SU-DHL-6 (cell line): ENCODE data around the gene ZNF418.

Experiments used
- H2AFZ ChIP-seq: fragments of 200-600 bp; sonication (generic); 2 replicates; pipeline ENCODE4 v1.6.1; 2014; ENCODE audit warnings: low read depth, mild to moderate bottlenecking, moderate library complexity, mixed read lengths, antibody characterized with exemption, low read length; ENCODE audit not compliant: severe bottlenecking
- H3F3A ChIP-seq: fragments of 200-600 bp; shearing (Covaris generic); 2 replicates; pipeline ENCODE4 v1.6.0; 2016; ENCODE audit warnings: antibody characterized with exemption, mild to moderate bottlenecking; ENCODE audit not compliant: insufficient read depth
- H3K27ac ChIP-seq: fragments of 200-600 bp; sonication (generic); 2 replicates; pipeline ENCODE4 v1.5.1; 2016; ENCODE audit warnings: low read depth, mild to moderate bottlenecking, low read length, moderate library complexity, mixed read lengths
- H3K27me3 ChIP-seq: fragments of 200-600 bp; sonication (generic), shearing (Covaris generic); 2 replicates; pipeline ENCODE4 v1.6.0; 2014; ENCODE audit warnings: mild to moderate bottlenecking, low read length
- H3K36me3 ChIP-seq: fragments of 200-600 bp; sonication (generic); 2 replicates; pipeline ENCODE4 v1.6.1; 2014; ENCODE audit warnings: mild to moderate bottlenecking, low read length, mixed read lengths
- H3K4me2 ChIP-seq: fragments of 300-600, 200-600 bp; shearing (Covaris generic), sonication (generic); 2 replicates; pipeline ENCODE4 v1.6.0; 2014; ENCODE audit warnings: low read length, low read depth, mild to moderate bottlenecking; ENCODE audit not compliant: poor library complexity, severe bottlenecking
- H3K4me3 ChIP-seq: fragments of 200-600 bp; sonication (generic); 2 replicates; pipeline ENCODE4 v1.5.1; 2014; ENCODE audit warnings: antibody characterized with exemption, low read length, mild to moderate bottlenecking, mixed read lengths; ENCODE audit not compliant: insufficient read depth, poor library complexity, severe bottlenecking
- H3K79me2 ChIP-seq: fragments of 200-600 bp; sonication (generic); 2 replicates; pipeline ENCODE4 v1.6.1; 2014; ENCODE audit warnings: mild to moderate bottlenecking, low read length, moderate library complexity; ENCODE audit not compliant: insufficient read depth
- H3K9ac ChIP-seq: fragments of 200-600 bp; sonication (generic); 2 replicates; pipeline ENCODE4 v1.7.0; 2014; ENCODE audit warnings: mild to moderate bottlenecking, low read length
- H3K9me2 ChIP-seq: fragments of 200-600 bp; sonication (generic); replicated peaks from 2 replicates; pipeline ENCODE4 v1.6.1; 2014; ENCODE audit warnings: low read length; ENCODE audit not compliant: insufficient read depth
- H3K9me3 ChIP-seq: fragments of 200-600 bp; sonication (generic); 2 replicates; pipeline ENCODE4 v1.6.1; 2014; ENCODE audit warnings: low read length, mixed read lengths; ENCODE audit not compliant: insufficient read depth
- H4K20me1 ChIP-seq: fragments of 200-600 bp; sonication (generic); 2 replicates; pipeline ENCODE4 v1.6.1; 2014; ENCODE audit warnings: low read depth, mild to moderate bottlenecking, antibody characterized with exemption, low read length, moderate library complexity, mixed read lengths
- EZH2phosphoT487 ChIP-seq: fragments of 200-600 bp; sonication (generic), shearing (Covaris generic); conservative IDR thresholded peaks from 2 replicates; pipeline ENCODE4 v1.6.1; 2018; ENCODE audit warnings: mild to moderate bottlenecking, antibody characterized with exemption, low read length, moderate library complexity, mixed read lengths
- TF ChIP-seq, protein P1 (sequence below): fragments of 200-600 bp; sonication (generic); IDR thresholded peaks from one replicate; pipeline ENCODE4 v1.5.1; 2017; ENCODE audit warnings: antibody characterized with exemption, mild to moderate bottlenecking, low read length, moderate library complexity; ENCODE audit not compliant: insufficient read depth, poor library complexity, severe bottlenecking

ZNF418 gene

DNA sequence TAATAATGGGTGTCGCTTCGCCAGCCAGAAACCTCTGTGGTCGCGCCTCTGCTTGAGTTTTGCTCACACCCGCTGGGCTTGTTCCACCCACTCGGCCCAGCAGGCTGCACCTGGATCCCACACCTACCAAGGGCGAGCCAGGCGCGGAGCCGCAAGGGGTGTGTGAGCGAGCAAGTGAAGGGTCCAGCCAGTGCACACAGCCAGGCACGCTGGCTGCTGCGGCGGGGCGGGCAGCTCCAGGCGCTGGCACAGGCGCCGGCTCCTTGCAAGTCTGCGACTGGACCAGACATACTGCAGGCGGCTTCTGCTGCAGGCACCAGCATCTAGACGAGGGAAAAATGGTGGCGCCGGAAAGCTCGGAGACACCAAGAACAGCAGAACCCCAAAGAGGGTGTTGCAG, 14.1 kb upstream of the ZNF418 start:
- H3K9ac ChIP-seq, result no peak overlapping the region
- no peak overlapping the region for H3K27ac ChIP-seq
- no peak overlapping the region for H3K4me2 ChIP-seq
- H3F3A ChIP-seq, result no peaks in the 10 kb centered on the region
- no peak overlapping the region for H2AFZ ChIP-seq
- no peak for TF ChIP-seq EZH2phosphoT487
- TF ChIP-seq, protein P1, sequence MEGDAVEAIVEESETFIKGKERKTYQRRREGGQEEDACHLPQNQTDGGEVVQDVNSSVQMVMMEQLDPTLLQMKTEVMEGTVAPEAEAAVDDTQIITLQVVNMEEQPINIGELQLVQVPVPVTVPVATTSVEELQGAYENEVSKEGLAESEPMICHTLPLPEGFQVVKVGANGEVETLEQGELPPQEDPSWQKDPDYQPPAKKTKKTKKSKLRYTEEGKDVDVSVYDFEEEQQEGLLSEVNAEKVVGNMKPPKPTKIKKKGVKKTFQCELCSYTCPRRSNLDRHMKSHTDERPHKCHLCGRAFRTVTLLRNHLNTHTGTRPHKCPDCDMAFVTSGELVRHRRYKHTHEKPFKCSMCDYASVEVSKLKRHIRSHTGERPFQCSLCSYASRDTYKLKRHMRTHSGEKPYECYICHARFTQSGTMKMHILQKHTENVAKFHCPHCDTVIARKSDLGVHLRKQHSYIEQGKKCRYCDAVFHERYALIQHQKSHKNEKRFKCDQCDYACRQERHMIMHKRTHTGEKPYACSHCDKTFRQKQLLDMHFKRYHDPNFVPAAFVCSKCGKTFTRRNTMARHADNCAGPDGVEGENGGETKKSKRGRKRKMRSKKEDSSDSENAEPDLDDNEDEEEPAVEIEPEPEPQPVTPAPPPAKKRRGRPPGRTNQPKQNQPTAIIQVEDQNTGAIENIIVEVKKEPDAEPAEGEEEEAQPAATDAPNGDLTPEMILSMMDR, result no peak
- no peaks in the 10 kb centered on the region for H3K79me2 ChIP-seq
- no peak overlapping the region for H3K4me3 ChIP-seq
- no peaks in the 10 kb centered on the region for H3K27me3 ChIP-seq
- no peaks in the 10 kb centered on the region for H4K20me1 ChIP-seq
- H3K9me2 ChIP-seq, result no peaks in the 10 kb centered on the region
- H3K36me3 ChIP-seq, result no peaks in the 10 kb centered on the region
- peaks cover 4% of the 10 kb centered on the region; the same call in 1 of the 2 replicates for H3K9me3 ChIP-seq

DNA sequence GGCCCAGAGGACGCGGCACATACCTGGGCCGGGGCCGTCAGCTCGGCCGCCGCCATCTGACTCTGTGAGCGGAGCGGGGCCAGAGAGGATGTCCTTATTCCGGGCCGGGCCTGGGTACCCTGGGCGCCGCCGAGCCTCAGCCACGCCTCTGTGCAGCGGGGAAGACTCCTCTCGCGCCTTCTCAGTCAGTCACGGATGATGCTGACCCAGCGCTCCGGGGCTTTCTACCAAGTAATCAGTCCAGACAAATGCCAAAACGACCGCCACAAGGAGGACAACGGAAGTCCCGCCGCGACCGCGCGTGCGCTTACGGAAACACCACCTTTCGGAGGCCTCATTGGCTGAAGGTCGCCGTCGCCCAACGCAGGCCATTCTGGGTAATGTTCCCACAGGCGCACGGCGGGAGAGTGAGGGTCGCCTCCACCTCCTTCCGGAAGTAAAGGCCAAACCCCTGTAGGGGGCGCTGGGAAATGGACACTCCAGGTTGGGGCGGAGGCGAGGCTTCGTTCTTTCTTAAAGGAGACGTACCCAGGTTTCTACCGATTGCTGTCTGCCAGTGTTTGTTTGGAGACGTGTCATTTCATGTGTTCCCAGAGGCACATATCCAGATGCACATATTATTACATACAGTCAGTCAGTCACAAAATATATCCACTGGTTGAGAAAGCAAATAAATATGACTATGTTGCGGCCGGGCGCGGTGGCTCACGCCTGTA, 12.4 kb upstream of the ZNF418 start, which contains the start of gene ZNF256:
ZNF256 (minus strand) TSS at position 288 of the 716 bp plus-strand sequence; CDS start at position 56, 232 bp downstream.
- no peaks in the 10 kb centered on the region for H3F3A ChIP-seq
- no peaks in the 10 kb centered on the region for H3K27me3 ChIP-seq
- no peak within 1 kb of the TSS for H3K4me3 ChIP-seq
- no peak within 1 kb of the TSS for H2AFZ ChIP-seq
- no peaks in the 10 kb centered on the region for H4K20me1 ChIP-seq
- H3K36me3 ChIP-seq, result no peaks in the 10 kb centered on the region
- TF ChIP-seq, protein P1, result no peak
- no peak for TF ChIP-seq EZH2phosphoT487
- no peak within 1 kb of the TSS for H3K9ac ChIP-seq
- no peak within 1 kb of the TSS for H3K4me2 ChIP-seq
- no peaks in the 10 kb centered on the region for H3K79me2 ChIP-seq
- H3K27ac ChIP-seq, result no peak within 1 kb of the TSS
- H3K9me2 ChIP-seq, result no peaks in the 10 kb centered on the region
- H3K9me3 ChIP-seq, result peaks cover 4% of the 10 kb centered on the region; the same call in 1 of the 2 replicates

DNA sequence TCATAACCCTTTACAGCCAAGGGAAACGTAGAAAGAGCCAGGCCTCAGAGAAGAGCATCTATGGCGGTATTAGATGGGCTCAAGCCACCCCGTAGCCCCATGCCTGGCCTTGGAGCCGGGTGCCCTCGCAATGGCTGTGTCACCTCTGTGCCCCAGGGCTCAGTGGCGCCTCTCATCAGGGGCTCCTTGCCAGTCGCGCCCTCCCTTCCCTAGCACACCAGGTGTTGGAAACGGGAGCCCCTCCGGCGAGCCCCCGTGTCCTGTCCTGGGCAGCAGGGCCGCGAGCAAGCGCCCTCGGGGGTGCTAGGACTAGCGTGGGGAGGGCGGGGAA, 11.9 kb upstream of the ZNF418 start:
- TF ChIP-seq, protein P1, result no peak
- TF ChIP-seq EZH2phosphoT487, result no peak
- Histone ChIP-seq H3F3A (no peaks in the 10 kb centered on the region), H4K20me1 (no peaks in the 10 kb centered on the region), H3K27ac (no peak overlapping the region), H3K27me3 (no peaks in the 10 kb centered on the region), H3K4me3 (no peak overlapping the region), H3K9me3 (peaks cover 5% of the 10 kb centered on the region; the same call in 1 of the 2 replicates), H2AFZ (no peak overlapping the region), H3K36me3 (no peaks in the 10 kb centered on the region), H3K9me2 (no peaks in the 10 kb centered on the region), H3K9ac (no peak overlapping the region), H3K4me2 (no peak overlapping the region), H3K79me2 (no peaks in the 10 kb centered on the region)
